IMR-90 (cell line): Measurements from ENCODE around the gene ENTPD1. TPM values are rescaled to one million over a fixed set of nuclear protein-coding genes. Genes with fewer than 3 reads are reported as not detected.

Experiments used
- ATAC-seq: fragments of 200-7000 bp; cut with Tn5 transposase; 2 replicates; pipeline ENCODE4 v1.9.1; 2020; ENCODE audit warnings: low read depth, mild to moderate bottlenecking, moderate library complexity
- BruUV-seq: library from RNA; stranded (reverse); fragments of 400-500 nt; replicated peaks from 2 replicates; lab custom pipeline; 2021; lab: Mats Ljungman, UMichigan
- CTCF ChIA-PET: fragments of 300-600 bp; formaldehyde crosslinking; extraction: SDS; loops from one replicate; lab custom pipeline; 2021; ENCODE audit warnings: antibody characterized with exemption; lab: Yijun Ruan, JAX
- POLR2A ChIA-PET: fragments of 300-600 bp; sonication (Branson Sonifier 250); formaldehyde crosslinking; loops from one replicate; lab custom pipeline; 2022; ENCODE audit warnings: antibody characterized with exemption; ENCODE audit not compliant: unreplicated experiment; lab: Charles Lee
- DNase-seq: peaks from one replicate; pipeline ENCODE4 v3.0.0; 2013
- H2AFZ ChIP-seq: replicated peaks from 2 replicates; pipeline ENCODE3; 2013; ENCODE audit warnings: low read length, mild to moderate bottlenecking; ENCODE audit not compliant: poor library complexity
- H2AK5ac ChIP-seq: 2 replicates; pipeline ENCODE4 v1.6.1; 2013; ENCODE audit warnings: low read depth, low read length, inconsistent platforms
- H2AK9ac ChIP-seq: replicated peaks from 2 replicates; pipeline ENCODE3; 2013; ENCODE audit warnings: mild to moderate bottlenecking, low read depth, low read length, moderate library complexity; ENCODE audit not compliant: poor library complexity
- H2BK120ac ChIP-seq: 2 replicates; pipeline ENCODE4 v1.6.1; 2013; ENCODE audit warnings: low read depth, low read length, inconsistent platforms
- H2BK15ac ChIP-seq: 3 replicates; pipeline ENCODE4 v1.6.1; 2013; ENCODE audit warnings: low read depth, low read length, inconsistent platforms
- H2BK20ac ChIP-seq: 2 replicates; pipeline ENCODE4 v1.6.1; 2013; ENCODE audit warnings: low read depth, mild to moderate bottlenecking, inconsistent platforms, low read length, moderate library complexity
- H2BK5ac ChIP-seq: 2 replicates; pipeline ENCODE4 v1.6.1; 2013; ENCODE audit warnings: mild to moderate bottlenecking, low read depth, low read length, inconsistent platforms; ENCODE audit not compliant: poor library complexity, severe bottlenecking
- H3K14ac ChIP-seq: replicated peaks from 2 replicates; pipeline ENCODE4 v1.6.1; 2013; ENCODE audit warnings: low read depth, low read length, inconsistent platforms
- H3K18ac ChIP-seq: 2 replicates; pipeline ENCODE4 v1.6.1; 2013; ENCODE audit warnings: low read depth, low read length, control low read depth
- H3K23ac ChIP-seq: 2 replicates; pipeline ENCODE4 v1.6.1; 2013; ENCODE audit warnings: low read depth, low read length, inconsistent platforms
- H3K27ac ChIP-seq: 2 replicates; pipeline ENCODE4 v1.5.1; 2013; ENCODE audit warnings: mild to moderate bottlenecking, control low read depth, low read length; ENCODE audit not compliant: insufficient read depth
- H3K27me3 ChIP-seq: 2 replicates; pipeline ENCODE4 v1.6.1; 2013; ENCODE audit warnings: low read length; ENCODE audit not compliant: control insufficient read depth, insufficient read depth
- H3K36me3 ChIP-seq: 2 replicates; pipeline ENCODE4 v1.6.1; 2013; ENCODE audit warnings: low read length, mixed read lengths; ENCODE audit not compliant: control insufficient read depth, insufficient read depth
- H3K4ac ChIP-seq: 2 replicates; pipeline ENCODE4 v1.6.1; 2013; ENCODE audit warnings: low read depth, low read length, inconsistent platforms
- H3K4me1 ChIP-seq: 2 replicates; pipeline ENCODE4 v1.6.1; 2013; ENCODE audit warnings: low read length, mixed read lengths; ENCODE audit not compliant: control insufficient read depth, insufficient read depth
- H3K4me2 ChIP-seq: 2 replicates; pipeline ENCODE4 v1.6.1; 2013; ENCODE audit warnings: low read depth, mild to moderate bottlenecking, control low read depth, low read length, moderate library complexity
- H3K4me3 ChIP-seq: 2 replicates; pipeline ENCODE4 v1.5.1; 2013; ENCODE audit warnings: low read depth, mild to moderate bottlenecking, control low read depth, low read length, moderate library complexity; ENCODE audit not compliant: insufficient read depth
- H3K56ac ChIP-seq: 2 replicates; pipeline ENCODE4 v1.6.1; 2013; ENCODE audit warnings: low read length, inconsistent platforms; ENCODE audit not compliant: insufficient read depth; ENCODE audit errors: extremely low read depth
- H3K79me1 ChIP-seq, 2 experiments: 2 replicates each; pipeline ENCODE4 v1.6.1; 2013; ENCODE audit warnings: low read length in 2 of 2, inconsistent platforms in 1 of 2, low read depth in 1 of 2
- H3K9ac ChIP-seq: 2 replicates; pipeline ENCODE4 v1.6.1; 2013; ENCODE audit warnings: low read depth, low read length, control low read depth
- H3K9me1 ChIP-seq: 2 replicates; pipeline ENCODE4 v1.6.1; 2013; ENCODE audit warnings: low read length, inconsistent platforms; ENCODE audit not compliant: insufficient read depth
- H3K9me3 ChIP-seq: 2 replicates; pipeline ENCODE4 v1.6.1; 2013; ENCODE audit warnings: low read length; ENCODE audit not compliant: control insufficient read depth, insufficient read depth
- H4K20me1 ChIP-seq: 2 replicates; pipeline ENCODE4 v1.6.1; 2013; ENCODE audit warnings: low read length, inconsistent platforms; ENCODE audit not compliant: insufficient read depth
- H4K5ac ChIP-seq: 2 replicates; pipeline ENCODE4 v1.6.1; 2013; ENCODE audit warnings: mild to moderate bottlenecking, low read depth, low read length, control low read depth
- H4K8ac ChIP-seq, 2 experiments: 2 replicates each; pipeline ENCODE4 v1.6.1; 2013; ENCODE audit warnings: low read depth in 2 of 2, low read length in 2 of 2, control low read depth in 1 of 2, inconsistent platforms in 1 of 2
- H4K91ac ChIP-seq: 2 replicates; pipeline ENCODE4 v1.6.1; 2013; ENCODE audit warnings: low read depth, low read length, inconsistent platforms; ENCODE audit not compliant: insufficient read depth
- CEBPB ChIP-seq: IDR thresholded peaks from 2 replicates; pipeline ENCODE4 v1.6.1; 2012; ENCODE audit warnings: low read depth, low read length, improper control_type of control experiment
- FOS ChIP-seq: fragments of 150-350 bp; IDR thresholded peaks from 2 replicates; pipeline ENCODE4 v1.6.1; 2016; ENCODE audit warnings: low read depth, low read length
- RCOR1 ChIP-seq: IDR thresholded peaks from 2 replicates; pipeline ENCODE4 v1.6.1; 2012; ENCODE audit warnings: mild to moderate bottlenecking, low read length, improper control_type of control experiment; ENCODE audit not compliant: insufficient replicate concordance
- WGBS, 2 experiments: methylation state at CpG; one replicate each; pipeline versions ENCODE4 v1.1.5 to v1.1.7; 2013; ENCODE audit warnings: missing lambda C conversion rate in 2 of 2; ENCODE audit not compliant: insufficient read length in 1 of 2; ENCODE audit errors: extremely low coverage in 2 of 2; 5-methylcytosine and 5-hydroxymethylcytosine counted together
- dilution Hi-C: fragments of 300-500 bp; cut with HindIII; formaldehyde crosslinking; loops from one replicate; pipeline ENCODE4 v1.14.3; 2018; ENCODE audit warnings: low sequenced_read_pairs; ENCODE audit not compliant: unreplicated experiment
- in situ Hi-C: fragments of 300-500 bp; cut with MboI; formaldehyde crosslinking; loops from 3 replicates; pipeline ENCODE4 v1.14.3; 2019; ENCODE audit warnings: low sequenced_read_pairs, inconsistent platforms, mixed read lengths
- intact Hi-C: fragments of 100-400 bp; cut with micrococcal nuclease; formaldehyde crosslinking; loops from 2 replicates; pipeline ENCODE4 v1.10.0; 2022
- polyA plus RNA-seq, 3 experiments: library from polyadenylated mRNA; depleted of rRNA; stranded (reverse); fragments of >200 nt; gene quantifications; 2 replicates each; pipeline ENCODE4 v1.2.3, GENCODE V29; 2012; ENCODE audit warnings: low replicate concordance in 1 of 3
- total RNA-seq: library from RNA; depleted of rRNA; stranded (reverse); fragments of >200 nt; gene quantifications from 2 replicates; pipeline ENCODE4 v1.2.3, GENCODE V29; 2012

ENTPD1 gene
- total and polyA plus RNA-seq, 2 of the 4 experiments (the other 2 are of a cell fraction): under 0.01 TPM; not detected in 1

DNA sequence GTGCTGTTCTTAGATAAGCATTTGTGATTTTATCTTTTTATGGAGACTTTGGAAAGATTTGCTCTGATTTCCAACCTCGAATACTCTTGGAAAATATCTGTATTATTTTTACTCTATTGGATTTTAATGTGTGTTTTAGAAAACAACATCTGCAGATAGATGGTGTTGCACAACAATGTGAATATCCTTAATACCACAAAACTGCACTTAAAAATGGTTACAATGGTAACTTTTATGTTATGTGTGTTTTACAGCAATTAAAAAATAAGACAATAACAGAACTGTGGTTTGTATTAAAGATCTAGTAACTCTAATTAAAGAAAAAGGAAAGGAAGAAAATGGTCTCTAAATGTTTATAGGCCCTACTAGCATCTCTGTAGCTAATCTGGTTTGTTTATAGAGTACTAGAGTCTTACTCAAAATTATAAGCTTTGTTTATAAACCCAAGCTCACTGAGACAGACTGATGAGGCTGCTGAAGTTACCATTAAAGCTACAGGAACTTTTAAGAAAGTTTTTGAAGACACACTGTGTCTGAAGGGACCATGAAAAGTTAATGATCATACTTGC is 77.2 kb downstream of the ENTPD1 start:
- H3K4me1 ChIP-seq: peaks cover 7% of the 10 kb centered on the region
- DNase-seq (peak; percentile 26), ATAC-seq (peak; percentile 93)
- H3K9ac ChIP-seq: no peak overlapping the region
- H3K4me3 ChIP-seq: no peak overlapping the region
- no peak overlapping the region for H3K4me2 ChIP-seq
- no peak overlapping the region for H2AK9ac ChIP-seq
- no peak overlapping the region for H2AK5ac ChIP-seq
- no peak overlapping the region for H3K56ac ChIP-seq
- no peaks in the 10 kb centered on the region for H3K36me3 ChIP-seq
- 0 out of 4 replicates have a peak overlapping the region, but pooled peaks of 1 of the 2 experiments have one; percentile 52 for H4K8ac ChIP-seq
- in situ Hi-C loops: no loop called here
- no TSS peak for BruUV-seq
- peak overlapping the region; percentile 87 for H2BK120ac ChIP-seq
- no peak overlapping the region for H4K91ac ChIP-seq
- dilution Hi-C loops: no loop called here
- peak overlapping the region; percentile 51 for H2BK5ac ChIP-seq
- POLR2A ChIA-PET: no interaction called here
- H2AFZ ChIP-seq: no peak overlapping the region
- H3K79me1 ChIP-seq: no peaks in the 10 kb centered on the region
- H2BK15ac ChIP-seq: no peak overlapping the region
- CTCF ChIA-PET: interaction anchor here (0.6 to 15.6 kb wide), 5 partner anchors 8 to 139 kb away, joined by 3 to 174 read pairs (median 3); partner anchors contain the start of gene TCTN3
- no peak overlapping the region for H2BK20ac ChIP-seq
- no peaks in the 10 kb centered on the region for H3K27me3 ChIP-seq
- intact Hi-C loops: no loop called here
- peak overlapping the region; percentile 64; the same call in 1 of the 2 replicates for H3K18ac ChIP-seq
- H3K27ac ChIP-seq: peak overlapping the region; percentile 30; the same call in 1 of the 2 replicates
- no peak overlapping the region for H3K14ac ChIP-seq
- H3K23ac ChIP-seq: no peak overlapping the region
- peak; percentile 67 for TF ChIP-seq CEBPB
- TF ChIP-seq FOS: no peak
- no peak for TF ChIP-seq RCOR1
- peaks cover 5% of the 10 kb centered on the region; the same call in 1 of the 2 replicates for H3K9me1 ChIP-seq
- no peak overlapping the region for H3K4ac ChIP-seq
- no peak overlapping the region for H4K5ac ChIP-seq
- H3K9me3 ChIP-seq: no peaks in the 10 kb centered on the region
- H4K20me1 ChIP-seq: no peaks in the 10 kb centered on the region
- WGBS, 2 experiments: no CpG with 5 or more reads among the region's 1 CpG
